ENCODE measurements around the gene FOXL2NB. TPM values are rescaled to one million over a fixed set of nuclear protein-coding genes. Genes with fewer than 3 reads are reported as not detected.

The FOXL2NB gene
- total RNA-seq, 1 donor from 2014 or later: not detected

DNA sequence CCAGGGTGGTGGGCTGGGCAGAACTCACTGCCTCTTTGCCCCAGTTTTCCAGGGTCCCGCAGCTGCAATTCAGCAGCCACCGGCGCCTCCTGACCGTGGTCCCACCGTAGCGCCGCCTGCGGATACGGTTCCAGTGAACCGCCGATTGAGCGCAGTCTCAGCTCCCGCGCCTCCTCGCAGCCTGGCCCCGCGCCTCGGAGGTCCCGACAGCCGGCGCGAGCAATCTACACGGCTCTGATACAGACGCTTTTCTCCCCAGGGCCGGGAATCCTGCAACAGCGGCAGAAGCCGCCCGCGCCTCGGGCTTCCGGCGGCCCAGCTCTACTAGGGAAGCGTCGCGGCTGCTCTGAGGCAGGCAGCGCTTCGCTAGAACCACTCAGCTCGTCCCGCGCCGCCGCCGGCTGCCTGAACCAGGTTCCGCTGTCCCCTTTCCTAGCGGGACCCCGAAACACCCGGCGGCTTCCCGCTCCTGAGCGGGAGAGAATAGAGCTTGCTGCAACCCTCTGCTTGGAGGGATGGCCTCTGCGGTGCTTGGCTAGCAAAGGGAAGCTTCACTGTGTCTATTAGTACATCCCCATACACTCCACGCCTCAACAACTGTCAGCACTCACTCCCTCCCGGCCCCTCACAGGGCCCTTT lies 3.1 kb downstream of the FOXL2NB start:
- H3K27me3 ChIP-seq: peaks cover 19% of the 10 kb centered on the region
- intact Hi-C loops (cut with DNase I): no loop called here
- H3K4me3 ChIP-seq: peak overlapping the region; percentile 31 to 58
- H3K4me1 ChIP-seq: peaks cover 17 to 22% of the 10 kb centered on the region in 2 donors
- no peaks in the 10 kb centered on the region for H3K36me3 ChIP-seq
- no peak for DNase-seq (ENCODE audit: low spot score in 2 of 2)
- no peak overlapping the region for H3K27ac ChIP-seq
- H3K9me3 ChIP-seq: no peaks in the 10 kb centered on the region
- TF ChIP-seq, protein P1, sequence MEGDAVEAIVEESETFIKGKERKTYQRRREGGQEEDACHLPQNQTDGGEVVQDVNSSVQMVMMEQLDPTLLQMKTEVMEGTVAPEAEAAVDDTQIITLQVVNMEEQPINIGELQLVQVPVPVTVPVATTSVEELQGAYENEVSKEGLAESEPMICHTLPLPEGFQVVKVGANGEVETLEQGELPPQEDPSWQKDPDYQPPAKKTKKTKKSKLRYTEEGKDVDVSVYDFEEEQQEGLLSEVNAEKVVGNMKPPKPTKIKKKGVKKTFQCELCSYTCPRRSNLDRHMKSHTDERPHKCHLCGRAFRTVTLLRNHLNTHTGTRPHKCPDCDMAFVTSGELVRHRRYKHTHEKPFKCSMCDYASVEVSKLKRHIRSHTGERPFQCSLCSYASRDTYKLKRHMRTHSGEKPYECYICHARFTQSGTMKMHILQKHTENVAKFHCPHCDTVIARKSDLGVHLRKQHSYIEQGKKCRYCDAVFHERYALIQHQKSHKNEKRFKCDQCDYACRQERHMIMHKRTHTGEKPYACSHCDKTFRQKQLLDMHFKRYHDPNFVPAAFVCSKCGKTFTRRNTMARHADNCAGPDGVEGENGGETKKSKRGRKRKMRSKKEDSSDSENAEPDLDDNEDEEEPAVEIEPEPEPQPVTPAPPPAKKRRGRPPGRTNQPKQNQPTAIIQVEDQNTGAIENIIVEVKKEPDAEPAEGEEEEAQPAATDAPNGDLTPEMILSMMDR (IDR thresholded peaks at IDR 0.05): no peak

DNA sequence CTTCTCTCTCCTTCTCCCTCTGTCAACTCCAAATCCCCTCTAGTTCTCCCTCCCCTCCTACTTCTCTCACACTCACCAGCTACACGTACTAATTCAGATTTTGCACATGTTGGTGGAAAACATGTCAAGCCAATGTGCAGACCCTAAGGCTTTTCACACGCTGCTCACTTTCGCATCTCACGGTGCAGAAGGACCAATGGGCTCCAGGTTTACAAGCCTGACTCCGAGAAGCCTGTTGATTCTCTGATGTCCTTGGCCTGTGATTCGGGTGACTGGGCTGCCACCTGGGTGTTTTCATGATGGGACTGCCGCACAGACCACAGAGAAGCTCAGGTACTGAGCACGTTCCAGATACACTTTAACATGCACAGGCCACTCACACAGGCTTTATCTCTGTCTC lies 3.7 kb downstream of the FOXL2NB start:
- Histone ChIP-seq H3K4me3 (peak overlapping the region; percentile 31 to 58), H3K27me3 (peaks cover 16% of the 10 kb centered on the region), H3K27ac (no peak overlapping the region)

DNA sequence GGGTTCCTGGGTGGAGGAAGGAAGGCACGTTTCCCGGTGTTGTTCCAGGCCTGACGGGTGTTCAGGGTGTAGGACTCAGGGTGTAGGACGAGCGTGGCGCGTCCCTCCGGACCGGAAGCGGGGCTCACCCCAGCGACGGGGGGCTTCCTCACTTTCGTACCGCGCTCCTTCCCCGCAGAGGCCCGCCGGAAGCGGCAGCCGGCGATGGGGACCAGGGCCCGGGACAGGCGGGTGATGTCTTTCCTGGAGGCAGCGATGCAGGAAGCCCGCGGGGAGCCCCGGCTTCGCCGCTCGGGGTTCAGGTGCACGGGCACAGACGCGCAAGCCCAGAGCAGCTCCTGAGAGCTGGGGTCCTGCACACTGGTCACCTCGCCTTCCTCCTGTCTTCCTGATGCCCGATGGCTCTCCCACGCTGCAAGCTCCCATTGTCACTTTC lies 13.4 kb downstream of the FOXL2NB start:
- no peaks in the 10 kb centered on the region for H3K27me3 ChIP-seq
- no peak for DNase-seq (ENCODE audit: low spot score in 2 of 2)
- TF ChIP-seq, protein P1 (IDR thresholded peaks at IDR 0.05): no peak
- H3K36me3 ChIP-seq: no peaks in the 10 kb centered on the region
- H3K27ac ChIP-seq: no peak overlapping the region
- peaks cover 0 to 13% of the 10 kb centered on the region in 2 donors for H3K9me3 ChIP-seq
- no peaks in the 10 kb centered on the region for H3K4me1 ChIP-seq
- intact Hi-C loops (cut with DNase I): no loop called here
- H3K4me3 ChIP-seq: no peak overlapping the region

More for the DNA sequence above, 3.7 kb downstream of the FOXL2NB start:
- Histone ChIP-seq H3K36me3 (no peaks in the 10 kb centered on the region), H3K4me1 (peaks cover 14 to 18% of the 10 kb centered on the region in 2 donors), H3K9me3 (no peaks in the 10 kb centered on the region)
- DNase-seq (ENCODE audit: low spot score in 2 of 2): no peak
- TF ChIP-seq, protein P1 (IDR thresholded peaks at IDR 0.05): no peak
- intact Hi-C loops (cut with DNase I): no loop called here

DNA sequence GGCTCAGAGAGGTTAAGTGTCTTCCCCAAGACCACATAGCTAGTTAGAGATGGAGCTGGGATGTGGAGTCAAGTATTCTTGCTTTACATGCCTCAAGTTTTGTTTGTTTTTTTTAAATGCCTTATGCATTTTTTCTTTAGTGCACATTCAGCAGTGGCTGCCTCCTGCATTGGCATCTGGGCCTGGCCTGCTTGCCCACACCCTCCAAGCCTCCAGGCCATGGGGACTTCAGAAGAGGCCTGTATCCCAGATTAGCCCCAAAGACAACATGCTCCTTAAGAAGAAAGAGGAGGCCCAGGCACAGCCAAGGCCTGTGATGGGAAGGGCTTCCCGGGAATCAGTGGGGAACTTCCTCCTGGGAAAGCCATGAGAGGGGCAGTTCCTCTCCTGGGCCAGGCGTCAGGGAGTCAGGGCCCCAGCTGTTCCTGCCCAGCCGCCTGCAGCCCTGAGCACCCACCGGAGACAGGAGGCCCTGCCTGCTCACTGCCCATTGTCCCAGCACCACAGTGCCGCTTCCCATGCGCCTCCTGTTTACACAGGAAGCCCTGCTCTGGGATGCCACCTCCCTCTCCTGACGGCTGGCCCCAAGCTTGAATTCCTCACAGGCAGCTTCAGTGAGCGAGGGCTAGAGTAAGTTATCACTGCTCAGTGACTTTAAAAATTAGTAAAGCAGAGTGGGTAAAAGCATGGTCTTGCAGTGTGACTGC lies 16.0 kb downstream of the FOXL2NB start:
- no peak for DNase-seq (ENCODE audit: low spot score in 2 of 2)
- TF ChIP-seq, protein P1 (IDR thresholded peaks at IDR 0.05): no peak
- Histone ChIP-seq H3K27ac (no peak overlapping the region), H3K36me3 (no peaks in the 10 kb centered on the region), H3K9me3 (peaks cover 0 to 18% of the 10 kb centered on the region in 2 donors), H3K4me3 (no peak overlapping the region), H3K27me3 (no peaks in the 10 kb centered on the region), H3K4me1 (no peaks in the 10 kb centered on the region)
- intact Hi-C loops (cut with DNase I): no loop called here

DNA sequence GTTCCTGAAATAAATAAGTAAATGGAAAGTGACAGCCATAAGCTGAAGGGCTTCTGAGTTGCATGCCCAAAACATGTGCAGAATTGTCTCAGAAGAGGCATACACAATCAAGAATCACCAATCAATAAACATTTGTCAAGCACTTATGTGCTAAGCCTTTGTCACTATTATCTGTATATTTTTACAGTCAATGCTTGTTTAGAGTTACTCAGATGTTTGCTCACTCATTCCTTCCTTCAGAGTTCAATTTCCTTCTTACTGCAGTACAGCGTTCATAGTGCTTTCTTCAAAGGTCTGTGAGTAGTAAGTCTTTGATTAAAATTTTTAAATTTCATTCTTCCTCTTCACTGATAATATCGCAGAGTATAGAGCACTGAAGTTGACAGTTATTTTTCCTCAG lies 17.2 kb downstream of the FOXL2NB start:
- no peak overlapping the region for H3K4me3 ChIP-seq
- H3K9me3 ChIP-seq: peaks cover 0 to 18% of the 10 kb centered on the region in 2 donors
- no peak for DNase-seq (ENCODE audit: low spot score in 2 of 2)
- TF ChIP-seq, protein P1 (IDR thresholded peaks at IDR 0.05): no peak
- H3K4me1 ChIP-seq: no peaks in the 10 kb centered on the region
- H3K36me3 ChIP-seq: no peaks in the 10 kb centered on the region
- intact Hi-C loops (cut with DNase I): no loop called here
- H3K27me3 ChIP-seq: no peaks in the 10 kb centered on the region
- no peak overlapping the region for H3K27ac ChIP-seq

Data from ascending aorta (tissue), 2 donors.